SU-DHL-6 (cell line): ENCODE results near the gene HDAC10.
"Not testable (repeated sequence)": the region's sequence is repeated elsewhere in the genome, so short reads cannot be mapped to it uniquely, and the experiment has no call there.

Experiments used
- H2AFZ ChIP-seq: fragments of 200-600 bp; sonication (generic); 2 replicates; pipeline ENCODE4 v1.6.1; 2014; ENCODE audit warnings: low read depth, mild to moderate bottlenecking, moderate library complexity, mixed read lengths, antibody characterized with exemption, low read length; ENCODE audit not compliant: severe bottlenecking
- H3F3A ChIP-seq: fragments of 200-600 bp; shearing (Covaris generic); 2 replicates; pipeline ENCODE4 v1.6.0; 2016; ENCODE audit warnings: antibody characterized with exemption, mild to moderate bottlenecking; ENCODE audit not compliant: insufficient read depth
- H3K27ac ChIP-seq: fragments of 200-600 bp; sonication (generic); 2 replicates; pipeline ENCODE4 v1.5.1; 2016; ENCODE audit warnings: low read depth, mild to moderate bottlenecking, low read length, moderate library complexity, mixed read lengths
- H3K27me3 ChIP-seq: fragments of 200-600 bp; sonication (generic), shearing (Covaris generic); 2 replicates; pipeline ENCODE4 v1.6.0; 2014; ENCODE audit warnings: mild to moderate bottlenecking, low read length
- H3K36me3 ChIP-seq: fragments of 200-600 bp; sonication (generic); 2 replicates; pipeline ENCODE4 v1.6.1; 2014; ENCODE audit warnings: mild to moderate bottlenecking, low read length, mixed read lengths
- H3K4me2 ChIP-seq: fragments of 300-600, 200-600 bp; shearing (Covaris generic), sonication (generic); 2 replicates; pipeline ENCODE4 v1.6.0; 2014; ENCODE audit warnings: low read length, low read depth, mild to moderate bottlenecking; ENCODE audit not compliant: poor library complexity, severe bottlenecking
- H3K4me3 ChIP-seq: fragments of 200-600 bp; sonication (generic); 2 replicates; pipeline ENCODE4 v1.5.1; 2014; ENCODE audit warnings: antibody characterized with exemption, low read length, mild to moderate bottlenecking, mixed read lengths; ENCODE audit not compliant: insufficient read depth, poor library complexity, severe bottlenecking
- H3K79me2 ChIP-seq: fragments of 200-600 bp; sonication (generic); 2 replicates; pipeline ENCODE4 v1.6.1; 2014; ENCODE audit warnings: mild to moderate bottlenecking, low read length, moderate library complexity; ENCODE audit not compliant: insufficient read depth
- H3K9ac ChIP-seq: fragments of 200-600 bp; sonication (generic); 2 replicates; pipeline ENCODE4 v1.7.0; 2014; ENCODE audit warnings: mild to moderate bottlenecking, low read length
- H3K9me2 ChIP-seq: fragments of 200-600 bp; sonication (generic); replicated peaks from 2 replicates; pipeline ENCODE4 v1.6.1; 2014; ENCODE audit warnings: low read length; ENCODE audit not compliant: insufficient read depth
- H3K9me3 ChIP-seq: fragments of 200-600 bp; sonication (generic); 2 replicates; pipeline ENCODE4 v1.6.1; 2014; ENCODE audit warnings: low read length, mixed read lengths; ENCODE audit not compliant: insufficient read depth
- H4K20me1 ChIP-seq: fragments of 200-600 bp; sonication (generic); 2 replicates; pipeline ENCODE4 v1.6.1; 2014; ENCODE audit warnings: low read depth, mild to moderate bottlenecking, antibody characterized with exemption, low read length, moderate library complexity, mixed read lengths
- EZH2phosphoT487 ChIP-seq: fragments of 200-600 bp; sonication (generic), shearing (Covaris generic); conservative IDR thresholded peaks from 2 replicates; pipeline ENCODE4 v1.6.1; 2018; ENCODE audit warnings: mild to moderate bottlenecking, antibody characterized with exemption, low read length, moderate library complexity, mixed read lengths
- TF ChIP-seq, protein P1 (sequence below): fragments of 200-600 bp; sonication (generic); IDR thresholded peaks from one replicate; pipeline ENCODE4 v1.5.1; 2017; ENCODE audit warnings: antibody characterized with exemption, mild to moderate bottlenecking, low read length, moderate library complexity; ENCODE audit not compliant: insufficient read depth, poor library complexity, severe bottlenecking

HDAC10 gene

DNA sequence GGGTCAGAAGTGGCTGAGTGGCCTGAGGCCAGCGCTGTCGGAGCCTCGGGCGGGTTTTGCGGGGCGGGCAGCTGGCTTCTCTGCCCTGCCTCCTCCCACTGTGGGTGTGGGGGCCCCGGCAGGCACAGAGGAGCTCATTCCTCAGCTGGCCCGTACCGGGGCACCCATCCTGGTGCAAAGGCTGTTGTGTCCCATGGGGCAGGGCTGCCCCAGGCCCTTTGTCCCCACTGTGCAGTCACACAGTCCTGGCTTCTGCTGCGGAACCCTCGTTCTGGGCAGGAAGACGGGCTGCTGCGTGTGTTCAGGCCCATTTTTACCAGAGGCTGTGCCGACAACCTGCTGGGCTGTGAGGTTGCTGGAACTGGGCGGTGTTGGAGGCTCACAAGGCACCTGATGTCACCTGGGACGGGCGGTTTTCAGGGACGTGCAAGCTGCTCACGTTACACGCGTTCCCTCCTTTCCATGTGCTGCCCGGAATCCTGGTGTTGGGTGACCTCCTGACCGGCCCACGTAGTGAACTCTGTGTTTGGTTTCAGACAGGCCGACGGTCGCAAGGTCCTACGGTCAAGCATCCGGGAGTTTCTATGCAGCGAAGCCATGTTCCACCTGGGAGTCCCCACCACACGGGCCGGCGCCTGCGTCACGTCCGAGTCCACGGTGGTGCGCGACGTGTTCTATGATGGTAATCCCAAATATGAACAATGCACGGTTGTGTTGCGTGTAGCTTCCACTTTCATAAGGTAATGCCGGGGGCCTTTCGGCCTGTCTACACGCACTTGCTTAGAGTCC is 45.1 kb downstream of the HDAC10 start:
- H3K4me3 ChIP-seq: no peak overlapping the region
- no peaks in the 10 kb centered on the region for H3K9me2 ChIP-seq
- no peak overlapping the region for H3K9ac ChIP-seq
- TF ChIP-seq, protein P1, sequence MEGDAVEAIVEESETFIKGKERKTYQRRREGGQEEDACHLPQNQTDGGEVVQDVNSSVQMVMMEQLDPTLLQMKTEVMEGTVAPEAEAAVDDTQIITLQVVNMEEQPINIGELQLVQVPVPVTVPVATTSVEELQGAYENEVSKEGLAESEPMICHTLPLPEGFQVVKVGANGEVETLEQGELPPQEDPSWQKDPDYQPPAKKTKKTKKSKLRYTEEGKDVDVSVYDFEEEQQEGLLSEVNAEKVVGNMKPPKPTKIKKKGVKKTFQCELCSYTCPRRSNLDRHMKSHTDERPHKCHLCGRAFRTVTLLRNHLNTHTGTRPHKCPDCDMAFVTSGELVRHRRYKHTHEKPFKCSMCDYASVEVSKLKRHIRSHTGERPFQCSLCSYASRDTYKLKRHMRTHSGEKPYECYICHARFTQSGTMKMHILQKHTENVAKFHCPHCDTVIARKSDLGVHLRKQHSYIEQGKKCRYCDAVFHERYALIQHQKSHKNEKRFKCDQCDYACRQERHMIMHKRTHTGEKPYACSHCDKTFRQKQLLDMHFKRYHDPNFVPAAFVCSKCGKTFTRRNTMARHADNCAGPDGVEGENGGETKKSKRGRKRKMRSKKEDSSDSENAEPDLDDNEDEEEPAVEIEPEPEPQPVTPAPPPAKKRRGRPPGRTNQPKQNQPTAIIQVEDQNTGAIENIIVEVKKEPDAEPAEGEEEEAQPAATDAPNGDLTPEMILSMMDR: no peak
- no peak for TF ChIP-seq EZH2phosphoT487
- H3F3A ChIP-seq: 0 out of 2 replicates have a peak, but pooled peaks cover 7% of the 10 kb centered on the region
- no peak overlapping the region for H3K4me2 ChIP-seq
- peaks cover 38% of the 10 kb centered on the region for H3K79me2 ChIP-seq
- H3K36me3 ChIP-seq: peaks cover 16% of the 10 kb centered on the region
- H3K27me3 ChIP-seq: no peaks in the 10 kb centered on the region
- no peak overlapping the region for H2AFZ ChIP-seq
- no peaks in the 10 kb centered on the region; the same call in 1 of the 2 replicates for H4K20me1 ChIP-seq
- H3K27ac ChIP-seq: no peak overlapping the region
- no peaks in the 10 kb centered on the region for H3K9me3 ChIP-seq

DNA sequence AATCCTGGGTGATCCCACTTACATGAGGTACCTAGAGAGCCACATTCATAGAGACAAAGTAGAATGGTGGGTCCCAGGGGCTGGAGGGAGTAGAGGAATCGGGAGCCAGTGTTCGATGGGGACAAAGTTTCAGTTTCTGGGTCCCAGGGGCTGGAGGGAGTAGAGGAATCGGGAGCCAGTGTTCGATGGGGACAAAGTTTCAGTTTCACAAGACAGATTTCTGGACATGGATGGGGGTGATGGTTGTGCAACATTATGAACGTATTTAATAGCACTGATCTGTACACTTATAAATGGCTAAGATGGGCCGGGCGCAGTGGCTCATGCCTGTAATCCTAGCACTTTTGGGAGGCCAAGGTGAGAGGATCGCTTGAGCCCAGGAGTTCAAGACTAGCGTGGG is 46.1 kb downstream of the HDAC10 start:
- not testable (repeated sequence) for H3K4me2 ChIP-seq, H2AFZ ChIP-seq, H4K20me1 ChIP-seq, H3F3A ChIP-seq, H3K9me3 ChIP-seq, H3K9ac ChIP-seq, H3K9me2 ChIP-seq, H3K27me3 ChIP-seq, H3K4me3 ChIP-seq, H3K27ac ChIP-seq
- peaks cover 12% of the 10 kb centered on the region; the same call in 1 of the 2 replicates for H3K36me3 ChIP-seq
- peaks cover 36% of the 10 kb centered on the region for H3K79me2 ChIP-seq

DNA sequence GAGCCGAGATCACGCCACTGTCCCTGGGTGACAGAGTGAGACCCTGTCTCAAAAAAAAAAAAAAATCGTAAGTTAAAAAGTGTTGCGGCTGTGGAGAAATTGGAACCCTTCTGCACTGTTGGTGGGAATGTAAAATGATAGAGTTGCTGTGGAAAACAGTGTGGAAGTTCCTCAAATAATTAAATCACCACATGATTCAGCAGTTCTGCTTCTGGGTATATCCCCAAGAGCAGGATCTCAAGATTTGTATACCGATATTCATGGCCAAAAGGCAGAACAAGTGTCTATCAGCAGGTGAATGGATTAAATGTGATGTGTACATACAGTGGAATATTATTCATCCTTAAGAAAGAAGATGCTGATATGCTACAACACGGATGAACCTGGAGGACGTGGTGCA is 46.5 kb downstream of the HDAC10 start:
- no peak for TF ChIP-seq EZH2phosphoT487
- TF ChIP-seq, protein P1: no peak
- H3K36me3 ChIP-seq: peaks cover 12% of the 10 kb centered on the region; the same call in 1 of the 2 replicates
- H4K20me1 ChIP-seq: no peaks in the 10 kb centered on the region
- H3K27me3 ChIP-seq: no peaks in the 10 kb centered on the region
- no peak overlapping the region for H3K9ac ChIP-seq
- H3K4me3 ChIP-seq: no peak overlapping the region
- H3K79me2 ChIP-seq: peaks cover 36% of the 10 kb centered on the region
- no peaks in the 10 kb centered on the region for H3K9me3 ChIP-seq
- H3K27ac ChIP-seq: no peak overlapping the region
- H2AFZ ChIP-seq: no peak overlapping the region
- peaks cover 9% of the 10 kb centered on the region for H3F3A ChIP-seq
- H3K9me2 ChIP-seq: no peaks in the 10 kb centered on the region
- H3K4me2 ChIP-seq: no peak overlapping the region

DNA sequence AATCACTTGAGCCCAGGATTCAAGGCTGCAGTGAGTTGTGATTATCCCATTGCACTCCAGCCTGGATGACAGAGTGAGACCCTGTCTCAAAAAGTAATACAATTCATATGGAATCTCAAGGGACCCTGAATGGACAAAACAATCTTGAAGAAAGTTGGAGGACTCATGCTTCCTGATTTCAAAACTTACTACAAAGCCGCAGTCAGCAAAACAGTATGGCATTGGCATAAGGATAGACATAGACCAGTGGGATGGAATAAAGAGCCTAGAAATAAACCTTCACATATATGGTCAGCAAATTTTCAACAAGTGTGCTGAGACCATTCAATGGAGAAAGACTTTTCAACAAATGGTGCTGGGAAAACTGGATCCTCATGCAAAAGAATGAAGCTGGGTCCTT is 47.8 kb downstream of the HDAC10 start:
- peaks cover 21% of the 10 kb centered on the region for H3F3A ChIP-seq
- no peak overlapping the region for H3K4me2 ChIP-seq
- peaks cover 12% of the 10 kb centered on the region; the same call in 1 of the 2 replicates for H3K36me3 ChIP-seq

More for the DNA sequence above, 47.8 kb downstream of the HDAC10 start:
- peaks cover 36% of the 10 kb centered on the region for H3K79me2 ChIP-seq
- no peaks in the 10 kb centered on the region for H3K27me3 ChIP-seq
- no peaks in the 10 kb centered on the region for H4K20me1 ChIP-seq
- no peak overlapping the region for H3K27ac ChIP-seq
- TF ChIP-seq EZH2phosphoT487: no peak
- TF ChIP-seq, protein P1: no peak
- no peaks in the 10 kb centered on the region for H3K9me3 ChIP-seq
- H3K9ac ChIP-seq: no peak overlapping the region
- no peak overlapping the region for H2AFZ ChIP-seq
- H3K9me2 ChIP-seq: no peaks in the 10 kb centered on the region
- no peak overlapping the region for H3K4me3 ChIP-seq
